ENCODE data around the gene SORL1-AS1.

The SORL1-AS1 gene

GRCh38 chr11:121500275-121500674 lies 47.5 kb upstream of the SORL1-AS1 start:
- Histone ChIP-seq H3K23me2 (ENCODE audit: insufficient read length, low read depth, low read length, poor library complexity, severe bottlenecking) (no peaks in the 10 kb centered on the region), H3T11ph (ENCODE audit: low read length) (no peak overlapping the region), H3K4ac (ENCODE audit: low read depth, low read length) (no peak overlapping the region), H4K8ac (replicated peaks; ENCODE audit: insufficient read length, low read depth, low read length) (no peak overlapping the region), H3K9me3 (ENCODE audit: control insufficient read depth, low read depth, low read length) (no peaks in the 10 kb centered on the region), H4K20me1 (ENCODE audit: control insufficient read depth, insufficient read depth, insufficient read length) (no peaks in the 10 kb centered on the region), H3K14ac (ENCODE audit: insufficient read depth, low read length) (no peak overlapping the region), H4K91ac (ENCODE audit: insufficient read length, low read depth, low read length) (no peak overlapping the region), H3K27me3 (ENCODE audit: insufficient read depth, low read length) (no peaks in the 10 kb centered on the region), H3K79me2 (ENCODE audit: insufficient read depth, low read length) (no peaks in the 10 kb centered on the region), H3K4me1 (ENCODE audit: insufficient read depth, low read length) (no peaks in the 10 kb centered on the region), H2AK5ac (ENCODE audit: insufficient read length, low read length) (no peak overlapping the region), H3K9ac (ENCODE audit: extremely low read depth, insufficient read length, low read length) (no peak overlapping the region), H2AFZ (ENCODE audit: low read length) (no peak overlapping the region), H2BK5ac (ENCODE audit: insufficient read length, low read length) (no peak overlapping the region), H3K23ac (ENCODE audit: insufficient read length, low read depth, low read length) (no peak overlapping the region), H2BK12ac (ENCODE audit: insufficient read length, low read depth, low read length) (no peak overlapping the region), H2BK15ac (ENCODE audit: low read depth, low read length) (no peak overlapping the region), H3K4me2 (ENCODE audit: insufficient read depth, insufficient read length, low read length) (no peak overlapping the region), H3K79me1 (ENCODE audit: insufficient read depth, low read depth, low read length, poor library complexity, severe bottlenecking) (no peaks in the 10 kb centered on the region), H2BK20ac (ENCODE audit: low read depth, low read length, poor library complexity, severe bottlenecking) (no peak overlapping the region), H3K56ac (ENCODE audit: insufficient read length, low read depth, low read length) (no peak overlapping the region), H3K27ac (ENCODE audit: insufficient read length, low read depth, low read length) (no peak overlapping the region), H3K18ac (ENCODE audit: insufficient read length, low read depth, low read length) (no peak overlapping the region), H4K5ac (ENCODE audit: insufficient read length, low read depth, low read length) (no peak overlapping the region), H2BK120ac (ENCODE audit: low read depth, low read length, poor library complexity, severe bottlenecking) (no peak overlapping the region)
- WGBS (ENCODE audit: extremely low coverage, insufficient read length, low lambda C conversion rate) = no CpG with 5 or more reads among the region's 2 CpGs
- Mint-ChIP-seq H3K4me3 (no peak overlapping the region), H3K4me1 (peaks cover 35 to 41% of the 10 kb centered on the region in 2 experiments), H3K27ac (peak overlapping the region in 1 of 3 experiments; percentile 66; a peak in 1 of 7 replicates), H3K27me3 (ENCODE audit: low read depth) (no peaks in the 10 kb centered on the region), H3K36me3 (ENCODE audit: insufficient read depth in 1 of 3, low read depth in 3 of 3) (peaks cover 58 to 86% (median 80%) of the 10 kb centered on the region in 3 experiments), H3K9me3 (peaks cover 5 to 17% of the 10 kb centered on the region in 2 experiments)
- DNase-seq = no peak
- TF ChIP-seq CTCF (conservative IDR thresholded peaks at IDR 0.05) = no peak
